Erythroblast (primary cell): Measurements from ENCODE around the gene CAMKK2.

Source experiments
- GATA1 ChIP-seq: IDR thresholded peaks from 2 replicates; pipeline ENCODE4 v1.6.1; 2011; ENCODE audit warnings: low read depth, mild to moderate bottlenecking, control low read depth, low read length, moderate library complexity
- POLR2A ChIP-seq: IDR thresholded peaks from 2 replicates; pipeline ENCODE4 v1.6.1; 2011; ENCODE audit warnings: mild to moderate bottlenecking, low read length

DNA sequence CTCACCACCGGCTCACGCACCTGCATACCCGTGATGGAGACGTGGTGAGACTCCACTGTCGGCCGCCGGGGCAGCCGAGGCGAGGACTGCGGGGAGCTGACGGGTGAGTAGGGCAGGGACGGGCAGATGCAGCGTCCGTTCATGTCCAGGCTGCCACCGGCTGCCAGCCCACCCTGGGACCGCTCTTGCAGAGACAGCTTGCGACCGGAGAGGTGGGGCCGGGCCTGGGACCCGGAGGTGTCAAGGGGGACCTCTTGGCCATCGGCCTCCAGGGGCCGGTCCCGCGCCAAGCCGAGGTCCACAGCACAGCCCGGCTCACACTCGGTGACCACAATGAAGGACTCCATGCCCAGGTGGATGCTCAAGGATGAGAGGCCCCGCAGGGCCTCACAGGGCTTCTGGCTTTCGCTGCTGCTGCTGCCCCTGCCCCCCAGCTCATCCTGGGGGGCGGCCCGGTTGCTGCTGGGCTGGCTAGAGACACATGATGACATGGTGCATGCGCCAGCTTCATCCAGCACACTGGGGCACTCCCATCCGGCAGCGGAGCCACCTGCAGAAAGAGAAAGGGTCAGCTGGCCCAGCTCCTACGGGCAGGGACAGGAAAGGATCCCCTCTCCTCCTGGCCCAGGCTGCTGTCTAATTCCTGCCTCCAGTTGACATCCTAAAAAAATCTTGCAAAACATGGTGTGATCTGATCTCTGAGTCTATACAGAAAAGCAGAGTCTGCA lies 22.3 kb downstream of the CAMKK2 start:
- TF ChIP-seq POLR2A, result no peak
- TF ChIP-seq GATA1, result no peak
